HG03097 (cell line): Measurements from ENCODE around the gene VPS36.
"Not testable (repeated sequence)": the region's sequence is repeated elsewhere in the genome, so short reads cannot be mapped to it uniquely, and the experiment has no call there.

ENCODE experiments used
- ATAC-seq: cut with Tn5 transposase; IDR thresholded peaks from one replicate; pipeline ENCODE4 v1.9.1; 2021; ENCODE audit not compliant: unreplicated experiment, low FRiP score

Gene VPS36, protein sequence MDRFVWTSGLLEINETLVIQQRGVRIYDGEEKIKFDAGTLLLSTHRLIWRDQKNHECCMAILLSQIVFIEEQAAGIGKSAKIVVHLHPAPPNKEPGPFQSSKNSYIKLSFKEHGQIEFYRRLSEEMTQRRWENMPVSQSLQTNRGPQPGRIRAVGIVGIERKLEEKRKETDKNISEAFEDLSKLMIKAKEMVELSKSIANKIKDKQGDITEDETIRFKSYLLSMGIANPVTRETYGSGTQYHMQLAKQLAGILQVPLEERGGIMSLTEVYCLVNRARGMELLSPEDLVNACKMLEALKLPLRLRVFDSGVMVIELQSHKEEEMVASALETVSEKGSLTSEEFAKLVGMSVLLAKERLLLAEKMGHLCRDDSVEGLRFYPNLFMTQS

GRCh38 chr13:52450012-52450792, at the start of gene VPS36:
Gene VPS36, minus strand, starts transcription at chr13:52450634. Its CDS starts 40 bp downstream, at chr13:52450594.
- peak; percentile 66 for ATAC-seq

- peak; percentile 73 for ATAC-seq
Measured at GRCh38 chr13:52497979-52498378, 47.5 kb upstream of the VPS36 start.

GRCh38 chr13:52494241-52494640, 43.8 kb upstream of the VPS36 start:
- ATAC-seq, result not testable (repeated sequence)

DNA sequence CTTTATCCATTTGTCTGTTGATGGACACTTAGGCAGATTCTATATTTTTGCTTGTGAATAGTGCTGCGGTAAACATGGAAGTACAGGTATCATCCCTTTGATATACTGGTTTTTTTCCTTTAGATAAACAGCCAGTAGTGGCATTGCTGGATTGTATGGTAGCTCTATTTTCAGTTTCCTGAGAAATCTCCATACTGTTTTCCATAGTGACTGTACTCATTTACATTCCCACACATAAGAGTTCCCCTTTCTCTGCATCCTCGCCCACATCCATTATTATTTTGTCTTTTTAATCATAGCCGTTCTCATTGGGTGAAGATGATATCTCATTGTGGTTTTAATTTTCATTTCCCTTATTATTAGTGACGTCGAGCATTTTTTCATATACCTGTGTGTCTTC, 40.6 kb upstream of the VPS36 start:
- not testable (repeated sequence) for ATAC-seq

DNA sequence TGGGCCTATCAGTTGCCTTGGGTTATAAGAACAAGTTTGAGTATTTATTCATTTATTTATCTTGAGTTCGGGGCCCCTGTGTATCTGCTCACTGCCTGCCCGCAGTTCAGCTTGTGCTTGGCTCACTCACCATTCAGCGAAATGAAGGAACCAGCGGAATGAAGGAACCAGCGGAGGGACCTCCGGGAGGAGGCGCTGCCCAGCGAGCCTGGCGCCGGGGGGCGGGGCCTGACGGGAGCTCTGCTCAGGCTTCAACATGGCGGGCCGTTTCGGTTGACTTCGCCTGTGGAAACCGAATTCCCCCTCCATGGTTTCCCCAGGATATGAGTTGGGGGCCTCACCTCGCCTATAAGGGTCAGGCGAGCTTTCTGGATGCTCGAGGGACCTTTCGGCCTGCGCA, 38.3 kb upstream of the VPS36 start:
- not testable (repeated sequence) for ATAC-seq

DNA sequence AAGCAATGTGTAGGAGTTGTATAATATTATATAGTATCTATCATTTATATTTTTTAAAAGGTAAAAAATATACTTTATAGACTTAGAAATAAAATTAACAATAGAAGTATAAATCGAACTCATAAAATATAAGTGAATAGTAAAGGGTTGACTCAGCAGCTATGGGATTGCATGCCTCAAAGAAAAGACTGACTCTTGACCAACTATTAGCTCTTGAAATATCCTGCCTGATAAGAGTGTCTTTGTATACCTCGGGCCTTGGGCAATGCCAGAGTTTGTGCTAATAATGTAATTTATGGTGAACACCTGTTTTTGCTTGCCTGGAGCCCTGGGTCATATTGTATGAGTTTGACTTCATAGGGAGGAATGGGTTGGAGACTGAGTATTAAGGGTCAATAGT, 36.6 kb upstream of the VPS36 start:
- not testable (repeated sequence) for ATAC-seq

- not testable (repeated sequence) for ATAC-seq
Measured at GRCh38 chr13:52480677-52481428, 30.4 kb upstream of the VPS36 start.

DNA sequence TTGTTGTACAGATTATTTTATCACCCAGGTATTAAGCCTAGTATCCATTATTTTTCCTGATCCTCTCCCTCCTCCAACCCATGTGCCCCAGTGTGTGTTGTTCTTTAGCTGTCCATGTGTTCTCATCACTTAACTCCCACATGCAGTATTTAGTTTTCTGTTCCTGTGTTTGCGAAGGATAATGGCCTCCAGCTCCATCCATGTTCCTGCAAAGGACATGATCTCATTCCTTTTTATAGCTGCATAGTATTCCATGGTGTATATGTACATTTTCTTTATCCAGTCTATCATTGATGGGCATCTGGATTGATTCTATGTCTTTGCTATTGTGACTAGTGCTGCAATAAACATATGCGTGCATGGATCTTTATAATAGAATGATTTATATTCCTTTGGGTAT, 18.1 kb upstream of the VPS36 start:
- ATAC-seq, result not testable (repeated sequence)

DNA sequence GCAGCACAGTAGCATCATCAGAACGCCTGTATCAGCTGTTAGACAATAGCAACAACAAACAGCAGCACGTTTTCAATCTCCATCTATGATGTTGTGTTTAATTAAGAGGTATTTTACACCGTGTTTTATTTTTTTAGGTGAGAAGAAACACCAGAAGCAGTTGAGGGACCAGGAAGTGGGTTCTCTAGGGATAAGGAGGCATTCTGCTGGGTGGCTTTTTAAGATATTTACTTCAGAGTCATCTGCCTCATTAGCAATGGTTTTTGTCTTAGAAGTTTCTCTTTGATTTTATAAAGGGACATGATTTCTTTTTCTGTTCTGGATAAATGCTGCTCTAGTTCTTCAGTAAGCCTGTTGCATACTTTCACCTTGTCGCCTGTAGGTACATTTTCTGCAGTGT, 13.1 kb upstream of the VPS36 start:
- no peak for ATAC-seq

DNA sequence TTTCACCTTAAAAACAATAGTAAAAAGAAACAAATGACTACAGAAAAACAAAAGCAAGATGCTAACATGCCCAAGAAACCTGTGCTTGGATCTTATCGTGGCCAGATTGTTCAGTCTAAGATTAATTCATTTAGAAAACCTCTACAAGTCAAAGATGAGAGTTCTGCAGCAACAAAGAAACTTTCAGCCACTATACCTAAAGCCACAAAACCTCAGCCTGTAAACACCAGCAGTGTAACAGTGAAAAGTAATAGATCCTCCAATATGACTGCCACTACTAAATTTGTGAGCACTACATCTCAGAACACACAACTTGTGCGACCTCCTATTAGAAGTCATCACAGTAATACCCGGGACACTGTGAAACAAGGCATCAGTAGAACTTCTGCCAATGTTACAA, 10.8 kb upstream of the VPS36 start:
- ATAC-seq, result no peak

GRCh38 chr13:52459668-52460067, 9.2 kb upstream of the VPS36 start:
- ATAC-seq, result no peak

DNA sequence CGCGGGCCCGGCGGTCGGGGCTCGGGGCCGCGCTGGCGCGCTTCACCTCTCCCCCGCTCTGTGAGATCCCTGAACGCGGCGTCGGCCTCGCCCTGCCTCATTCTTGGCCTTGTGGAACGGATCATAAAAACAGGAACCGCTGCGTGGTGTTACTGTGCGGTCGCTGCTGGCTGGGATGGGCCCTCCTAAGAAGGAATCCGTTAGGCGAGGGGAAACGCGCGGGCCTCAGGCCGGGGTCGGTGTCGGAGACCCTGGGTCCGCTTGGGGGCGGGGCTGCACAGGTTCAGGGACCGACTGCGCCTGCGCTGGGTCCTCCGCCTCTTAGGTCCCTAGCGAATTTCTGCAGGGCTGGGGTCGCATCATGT, 5.2 kb upstream of the VPS36 start:
- ATAC-seq, result peak; percentile 48

DNA sequence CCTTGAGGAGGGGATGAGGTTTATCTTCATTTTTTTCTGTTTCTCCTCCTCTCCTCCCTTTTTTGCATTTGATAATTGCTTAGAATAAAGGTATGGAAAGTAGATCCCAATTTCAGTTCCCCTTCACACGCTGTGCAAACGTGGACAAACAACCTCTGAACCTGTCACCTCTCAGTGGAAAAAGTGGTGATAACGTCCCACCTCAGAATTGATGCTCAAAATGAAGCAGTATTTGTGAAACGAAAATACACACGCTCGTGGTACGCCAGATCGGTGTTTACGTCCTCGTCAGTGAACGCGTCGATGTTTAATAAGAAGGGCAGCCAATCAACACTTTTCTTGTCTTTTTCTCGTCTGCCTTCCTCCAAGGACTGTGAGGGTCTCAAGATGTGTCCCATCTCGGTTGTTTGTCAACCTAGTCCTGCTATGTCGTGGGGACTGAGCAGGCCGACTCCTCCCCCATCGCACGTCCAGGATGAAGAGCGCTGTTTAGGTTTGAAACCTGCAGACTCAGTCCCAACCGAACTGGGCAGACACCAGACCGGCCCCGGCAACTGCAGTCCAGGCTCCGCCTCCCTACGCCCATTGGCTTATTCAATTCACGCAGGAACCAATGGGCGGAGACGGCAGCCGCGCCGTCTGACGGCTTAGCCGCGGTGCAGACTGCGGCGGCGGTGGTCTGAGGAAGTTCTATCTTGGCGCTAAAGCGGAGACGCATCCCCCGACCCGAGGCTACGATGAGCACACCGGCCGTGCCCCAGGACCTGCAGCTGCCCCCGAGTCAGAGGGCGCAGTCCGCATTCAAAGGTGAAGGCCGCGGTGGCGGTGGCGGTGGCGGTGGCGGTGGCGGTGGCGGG, 4.6 kb upstream of the VPS36 start, which contains the start of gene CKAP2:
Gene CKAP2 (plus strand): TSS at position 659 of the 857 bp plus-strand sequence. CDS start 79 bp downstream, at position 738.
- ATAC-seq, result peak; percentile 72

GRCh38 chr13:52454459-52454819, 4.0 kb upstream of the VPS36 start:
- ATAC-seq, result peak; percentile 17

GRCh38 chr13:52452470-52452869, 2.0 kb upstream of the VPS36 start:
- no peak for ATAC-seq

DNA sequence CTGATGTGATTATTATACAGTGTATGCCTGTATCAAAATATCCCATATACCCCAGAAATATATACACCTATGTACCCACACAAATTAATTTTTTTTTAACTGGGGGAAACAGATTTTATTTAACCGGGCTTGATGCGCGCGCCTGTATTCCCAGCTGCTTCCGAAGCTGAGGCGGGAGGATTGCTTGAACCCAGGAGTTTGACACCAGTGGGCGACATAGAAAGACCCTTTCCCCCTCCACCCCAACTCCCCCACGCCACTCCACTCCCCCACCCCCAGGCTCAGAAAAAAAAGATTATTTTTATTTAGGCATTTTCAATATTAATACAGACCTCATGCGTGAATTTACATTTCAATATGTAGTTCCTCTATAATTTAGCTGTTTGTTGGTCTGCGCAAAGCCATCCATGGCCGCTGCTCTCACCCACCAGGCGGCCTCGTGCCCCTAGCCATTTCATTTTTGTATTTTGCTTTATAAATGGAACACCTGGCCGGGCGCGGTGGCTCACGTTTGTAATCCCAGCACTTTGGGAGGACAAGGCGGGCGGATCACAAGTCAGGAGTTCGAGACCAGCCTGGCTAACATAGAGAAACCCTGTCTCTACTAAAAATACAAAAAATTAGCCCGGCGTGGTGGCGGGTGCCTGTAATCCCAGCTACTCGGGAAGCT, 836 bp upstream of the VPS36 start:
- ATAC-seq, result no peak

DNA sequence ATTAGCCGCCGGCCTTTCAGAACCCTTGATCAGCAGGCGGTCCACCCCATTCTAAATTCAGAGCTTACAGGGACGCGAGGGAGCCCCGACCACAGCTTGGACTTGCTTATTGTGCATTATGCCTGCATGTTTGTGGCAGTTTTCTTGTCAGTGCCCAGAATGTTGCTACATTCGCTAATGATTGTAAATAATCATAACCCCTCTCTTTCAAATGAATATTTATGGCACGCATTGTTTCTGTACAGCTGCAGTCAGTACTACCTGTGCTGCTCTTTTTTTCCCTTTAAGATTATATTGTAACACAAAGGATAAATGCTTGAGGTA, 321 bp upstream of the VPS36 start:
- ATAC-seq, result no peak

GRCh38 chr13:52449331-52450011, 963 bp downstream of the VPS36 start:
- no peak for ATAC-seq
